Measurements from ENCODE around the gene ATG16L2. TPM values are rescaled to one million over a fixed set of nuclear protein-coding genes. Genes with fewer than 3 reads are reported as not detected.

ATG16L2 gene
- 100 to 1,000 TPM; 105 to 114 TPM for total RNA-seq

GRCh38 chr11:72814286-72815109, at the start of gene ATG16L2:
Gene ATG16L2, plus strand, starts transcription at chr11:72814411. Its CDS starts 35 bp downstream, at chr11:72814446.
- peak; percentile 89 for DNase-seq
- CTCF ChIA-PET, result interaction anchor here (0.6 to 3.2 kb wide), 3 partner anchors 16 to 521 kb away, joined by 3 to 15 read pairs (median 4); no protein-coding TSS in a partner anchor
- peak within 1 kb of the TSS; percentile 97 for H3K27ac Mint-ChIP-seq
- H3K27me3 Mint-ChIP-seq (ENCODE audit: low read depth), result no peaks in the 10 kb centered on the region
- H3K9me3 Mint-ChIP-seq, result no peaks in the 10 kb centered on the region
- H3K4me3 Mint-ChIP-seq, result peak within 1 kb of the TSS; percentile 100
- intact Hi-C loops (cut with micrococcal nuclease), result loop anchor here (1.0 to 10.0 kb wide), 7 partner anchors 8 to 730 kb away; partner anchors contain the start of genes FCHSD2, LRRC51 and NUMA1
- peaks cover 45% of the 10 kb centered on the region for H3K36me3 Mint-ChIP-seq (ENCODE audit: low read depth)
- H3K4me1 Mint-ChIP-seq (ENCODE audit: low read depth), result peaks cover 34% of the 10 kb centered on the region

GRCh38 chr11:72764503-72764902, 49.7 kb upstream of the ATG16L2 start:
- no peaks in the 10 kb centered on the region for H3K36me3 Mint-ChIP-seq (ENCODE audit: low read depth)
- CTCF ChIA-PET, result interaction anchor here (0.7 kb wide), 1 partner anchor 14 kb away, joined by 3 read pairs; no protein-coding TSS in a partner anchor
- intact Hi-C loops (cut with micrococcal nuclease), result no loop called here
- DNase-seq, result no peak
- no peak overlapping the region for H3K4me3 Mint-ChIP-seq
- peaks cover 16% of the 10 kb centered on the region for H3K4me1 Mint-ChIP-seq (ENCODE audit: low read depth)
- H3K27ac Mint-ChIP-seq, result no peak overlapping the region
- no peaks in the 10 kb centered on the region for H3K27me3 Mint-ChIP-seq (ENCODE audit: low read depth)
- no peaks in the 10 kb centered on the region for H3K9me3 Mint-ChIP-seq

GRCh38 chr11:72766152-72766902, 47.9 kb upstream of the ATG16L2 start:
- CTCF ChIA-PET, result interaction anchor here (1.1 kb wide), 1 partner anchor 41 kb away, joined by 5 read pairs; no protein-coding TSS in a partner anchor
- no peak for DNase-seq
- Mint-ChIP-seq H3K36me3 (ENCODE audit: low read depth) (no peaks in the 10 kb centered on the region), H3K4me3 (no peak overlapping the region), H3K4me1 (ENCODE audit: low read depth) (peaks cover 14% of the 10 kb centered on the region), H3K9me3 (no peaks in the 10 kb centered on the region), H3K27me3 (ENCODE audit: low read depth) (no peaks in the 10 kb centered on the region), H3K27ac (no peak overlapping the region)
- intact Hi-C loops (cut with micrococcal nuclease), result no loop called here

- H3K27me3 Mint-ChIP-seq (ENCODE audit: low read depth), result no peaks in the 10 kb centered on the region
- H3K4me1 Mint-ChIP-seq (ENCODE audit: low read depth), result peaks cover 14% of the 10 kb centered on the region
- CTCF ChIA-PET, result interaction anchor here (1.1 kb wide), 1 partner anchor 42 kb away, joined by 5 read pairs; no protein-coding TSS in a partner anchor
- H3K4me3 Mint-ChIP-seq, result no peak overlapping the region
- no peak for DNase-seq
- no peaks in the 10 kb centered on the region for H3K9me3 Mint-ChIP-seq
- H3K36me3 Mint-ChIP-seq (ENCODE audit: low read depth), result no peaks in the 10 kb centered on the region
- intact Hi-C loops (cut with micrococcal nuclease), result no loop called here
- no peak overlapping the region for H3K27ac Mint-ChIP-seq
Observed at GRCh38 chr11:72767203-72768062, 46.8 kb upstream of the ATG16L2 start.

- H3K36me3 Mint-ChIP-seq (ENCODE audit: low read depth), result no peaks in the 10 kb centered on the region
- intact Hi-C loops (cut with micrococcal nuclease), result no loop called here
- no peaks in the 10 kb centered on the region for H3K9me3 Mint-ChIP-seq
- no peak for DNase-seq
- no peak overlapping the region for H3K4me3 Mint-ChIP-seq
- peaks cover 2% of the 10 kb centered on the region for H3K4me1 Mint-ChIP-seq (ENCODE audit: low read depth)
- no peak overlapping the region for H3K27ac Mint-ChIP-seq
- CTCF ChIA-PET, result interaction anchor here (0.5 to 0.7 kb wide), 2 partner anchors 32 to 43 kb away, joined by 3 to 4 read pairs; no protein-coding TSS in a partner anchor
- H3K27me3 Mint-ChIP-seq (ENCODE audit: low read depth), result no peaks in the 10 kb centered on the region
Observed at GRCh38 chr11:72768581-72768980, 45.6 kb upstream of the ATG16L2 start.

- intact Hi-C loops (cut with micrococcal nuclease), result no loop called here
- no peak overlapping the region for H3K4me3 Mint-ChIP-seq
- H3K4me1 Mint-ChIP-seq (ENCODE audit: low read depth), result no peaks in the 10 kb centered on the region
- no peaks in the 10 kb centered on the region for H3K9me3 Mint-ChIP-seq
- H3K36me3 Mint-ChIP-seq (ENCODE audit: low read depth), result no peaks in the 10 kb centered on the region
- no peak for DNase-seq
- no peak overlapping the region for H3K27ac Mint-ChIP-seq
- CTCF ChIA-PET, result no interaction called here
- no peaks in the 10 kb centered on the region for H3K27me3 Mint-ChIP-seq (ENCODE audit: low read depth)
Observed at GRCh38 chr11:72769680-72770079, 44.5 kb upstream of the ATG16L2 start.

GRCh38 chr11:72770799-72771198, 43.4 kb upstream of the ATG16L2 start:
- Mint-ChIP-seq H3K36me3 (ENCODE audit: low read depth) (no peaks in the 10 kb centered on the region), H3K4me1 (ENCODE audit: low read depth) (no peaks in the 10 kb centered on the region), H3K27me3 (ENCODE audit: low read depth) (no peaks in the 10 kb centered on the region), H3K27ac (no peak overlapping the region), H3K4me3 (no peak overlapping the region), H3K9me3 (no peaks in the 10 kb centered on the region)
- CTCF ChIA-PET, result interaction anchor here (0.7 kb wide), 1 partner anchor 33 kb away, joined by 3 read pairs; no protein-coding TSS in a partner anchor
- DNase-seq, result no peak
- intact Hi-C loops (cut with micrococcal nuclease), result no loop called here

- CTCF ChIA-PET, result interaction anchor here (0.8 to 0.9 kb wide), 2 partner anchors 9 to 46 kb away, joined by 3 read pairs; no protein-coding TSS in a partner anchor
- no peak for DNase-seq
- intact Hi-C loops (cut with micrococcal nuclease), result no loop called here
- no peak overlapping the region for H3K27ac Mint-ChIP-seq
- H3K9me3 Mint-ChIP-seq, result no peaks in the 10 kb centered on the region
- H3K36me3 Mint-ChIP-seq (ENCODE audit: low read depth), result no peaks in the 10 kb centered on the region
- no peaks in the 10 kb centered on the region for H3K27me3 Mint-ChIP-seq (ENCODE audit: low read depth)
- no peak overlapping the region for H3K4me3 Mint-ChIP-seq
- H3K4me1 Mint-ChIP-seq (ENCODE audit: low read depth), result no peaks in the 10 kb centered on the region
Observed at GRCh38 chr11:72771507-72771906, 42.7 kb upstream of the ATG16L2 start.

GRCh38 chr11:72772059-72772458, 42.2 kb upstream of the ATG16L2 start:
- Mint-ChIP-seq H3K4me3 (no peak overlapping the region), H3K36me3 (ENCODE audit: low read depth) (no peaks in the 10 kb centered on the region), H3K4me1 (ENCODE audit: low read depth) (no peaks in the 10 kb centered on the region), H3K27me3 (ENCODE audit: low read depth) (no peaks in the 10 kb centered on the region), H3K9me3 (no peaks in the 10 kb centered on the region), H3K27ac (no peak overlapping the region)
- DNase-seq, result no peak
- intact Hi-C loops (cut with micrococcal nuclease), result no loop called here
- CTCF ChIA-PET, result interaction anchor here (0.8 to 0.9 kb wide), 2 partner anchors 9 to 47 kb away, joined by 3 read pairs; no protein-coding TSS in a partner anchor

- intact Hi-C loops (cut with micrococcal nuclease), result no loop called here
- no peaks in the 10 kb centered on the region for H3K36me3 Mint-ChIP-seq (ENCODE audit: low read depth)
- no peaks in the 10 kb centered on the region for H3K9me3 Mint-ChIP-seq
- no peak overlapping the region for H3K27ac Mint-ChIP-seq
- CTCF ChIA-PET, result no interaction called here
- H3K4me1 Mint-ChIP-seq (ENCODE audit: low read depth), result no peaks in the 10 kb centered on the region
- H3K27me3 Mint-ChIP-seq (ENCODE audit: low read depth), result no peaks in the 10 kb centered on the region
- no peak for DNase-seq
- no peak overlapping the region for H3K4me3 Mint-ChIP-seq
Observed at GRCh38 chr11:72773291-72773690, 40.9 kb upstream of the ATG16L2 start.

- H3K4me3 Mint-ChIP-seq, result no peak overlapping the region
- H3K4me1 Mint-ChIP-seq (ENCODE audit: low read depth), result no peaks in the 10 kb centered on the region
- no peaks in the 10 kb centered on the region for H3K27me3 Mint-ChIP-seq (ENCODE audit: low read depth)
- CTCF ChIA-PET, result no interaction called here
- DNase-seq, result no peak
- H3K27ac Mint-ChIP-seq, result no peak overlapping the region
- no peaks in the 10 kb centered on the region for H3K36me3 Mint-ChIP-seq (ENCODE audit: low read depth)
- intact Hi-C loops (cut with micrococcal nuclease), result no loop called here
- H3K9me3 Mint-ChIP-seq, result no peaks in the 10 kb centered on the region
Observed at GRCh38 chr11:72773696-72774095, 40.5 kb upstream of the ATG16L2 start.

- Mint-ChIP-seq H3K36me3 (ENCODE audit: low read depth) (no peaks in the 10 kb centered on the region), H3K4me1 (ENCODE audit: low read depth) (no peaks in the 10 kb centered on the region), H3K9me3 (no peaks in the 10 kb centered on the region), H3K27me3 (ENCODE audit: low read depth) (no peaks in the 10 kb centered on the region), H3K27ac (no peak overlapping the region), H3K4me3 (no peak overlapping the region)
- CTCF ChIA-PET, result no interaction called here
- intact Hi-C loops (cut with micrococcal nuclease), result no loop called here
- DNase-seq, result no peak
Observed at GRCh38 chr11:72774499-72774898, 39.7 kb upstream of the ATG16L2 start.

Data from activated naive CD4-positive, alpha-beta T cell treated with anti-CD3 and anti-CD28 coated beads for 36 hours (primary cell).